ENCODE measurements around the gene ZCCHC4. TPM values are rescaled to one million over a fixed set of nuclear protein-coding genes. Genes with fewer than 3 reads are reported as not detected.

Gene ZCCHC4
- total RNA-seq, 1 donor from 2014 or later: 11.4 TPM

Other genes with a start within 250 kb of the ZCCHC4 start
- 13.0 TPM for gene SEPSECS, start 152.3 kb upstream of the ZCCHC4 start, total RNA-seq
- gene PI4K2B, start 78.7 kb upstream of the ZCCHC4 start, total RNA-seq: 6.5 TPM
- 34.2 TPM for gene ANAPC4, start 64.5 kb downstream of the ZCCHC4 start, total RNA-seq

All from frontal cortex (tissue), 1 donor.